BLaER1 treated with 17β-estradiol and CSF1 and Interleukin-3, amounts not matched to agents 10 nM and 100 nM (cell line): ENCODE measurements around the gene MAP10.
A peak's percentile ranks its signal among the peaks of the same experiment; 100 is the strongest.

Experiments
- H3K27ac ChIP-seq, 11 experiments: shearing (Covaris generic); formaldehyde crosslinking; 2 replicates each; pipeline ENCODE4 v1.8.1; 2022
- H3K27me3 ChIP-seq, 11 experiments: shearing (Covaris generic); formaldehyde crosslinking; 2 replicates each; pipeline ENCODE4 v1.8.1; 2022
- H3K36me3 ChIP-seq, 11 experiments: shearing (Covaris generic); formaldehyde crosslinking; 2 replicates each; pipeline ENCODE4 v1.8.1; 2022
- H3K4me1 ChIP-seq, 10 experiments: shearing (Covaris generic); formaldehyde crosslinking; 2 replicates each; pipeline ENCODE4 v1.8.1; 2022
- H3K4me2 ChIP-seq, 11 experiments: shearing (Covaris generic); formaldehyde crosslinking; 2 replicates each; pipeline ENCODE4 v1.8.1; 2022
- H3K4me3 ChIP-seq, 10 experiments: shearing (Covaris generic); formaldehyde crosslinking; 2 replicates each; pipeline ENCODE4 v1.8.1; 2022
- H3K9ac ChIP-seq, 11 experiments: shearing (Covaris generic); formaldehyde crosslinking; 2 replicates each; pipeline ENCODE4 v1.8.1; 2022
- H3K9me3 ChIP-seq, 11 experiments: shearing (Covaris generic); formaldehyde crosslinking; replicated peaks in 1 of 11; 2 replicates each; pipeline ENCODE4 v1.8.1; 2022
- H4K20me1 ChIP-seq, 11 experiments: shearing (Covaris generic); formaldehyde crosslinking; 2 replicates each; pipeline ENCODE4 v1.8.1; 2022
- Cebpa-rat ChIP-seq, 11 experiments: shearing (Covaris generic); IDR thresholded peaks; 2 replicates each; pipeline ENCODE4 v1.8.1; 2022

The MAP10 gene

GRCh38 chr1:232805269-232806185 is at the start of gene MAP10:
Gene MAP10 (plus strand): TSS chr1:232805416. CDS start chr1:232805450, 34 bp downstream.
- peaks cover 18 to 38% (median 27%) of the 10 kb centered on the region in 10 experiments for H3K4me1 ChIP-seq
- TF ChIP-seq Cebpa-rat (IDR thresholded peaks at IDR 0.05) = no peak
- H3K36me3 ChIP-seq = no peaks in the 10 kb centered on the region
- H3K4me3 ChIP-seq = peak within 1 kb of the TSS; percentile 63 to 91 (median 84)
- H4K20me1 ChIP-seq = no peaks in the 10 kb centered on the region
- H3K27ac ChIP-seq = peak within 1 kb of the TSS; percentile 86 to 97 (median 93)
- H3K27me3 ChIP-seq = no peaks in the 10 kb centered on the region
- peaks cover 0 to 8% (median 0%) of the 10 kb centered on the region in 11 experiments; a peak in 2 of 22 replicates for H3K9me3 ChIP-seq
- peak within 1 kb of the TSS; percentile 88 to 96 (median 93) for H3K9ac ChIP-seq
- peak within 1 kb of the TSS; percentile 87 to 98 (median 92) for H3K4me2 ChIP-seq

GRCh38 chr1:232764458-232765251 is 40.6 kb upstream of the MAP10 start:
- H3K27me3 ChIP-seq = no peaks in the 10 kb centered on the region
- no peaks in the 10 kb centered on the region for H3K36me3 ChIP-seq
- peaks cover 10 to 30% (median 14%) of the 10 kb centered on the region in 10 experiments; a peak in 18 of 20 replicates for H3K4me1 ChIP-seq
- no peak overlapping the region for H3K4me2 ChIP-seq
- H3K27ac ChIP-seq = no peak overlapping the region
- H4K20me1 ChIP-seq = no peaks in the 10 kb centered on the region
- no peak for TF ChIP-seq Cebpa-rat (IDR thresholded peaks at IDR 0.05)
- no peak overlapping the region for H3K4me3 ChIP-seq
- no peak overlapping the region for H3K9ac ChIP-seq
- peaks cover 41 to 60% (median 46%) of the 10 kb centered on the region in 11 experiments for H3K9me3 ChIP-seq

GRCh38 chr1:232765542-232765941 is 39.7 kb upstream of the MAP10 start:
- H3K9me3 ChIP-seq = peaks cover 32 to 51% (median 42%) of the 10 kb centered on the region in 11 experiments
- peaks cover 10 to 30% (median 14%) of the 10 kb centered on the region in 10 experiments; a peak in 18 of 20 replicates for H3K4me1 ChIP-seq
- H3K27me3 ChIP-seq = no peaks in the 10 kb centered on the region
- H3K27ac ChIP-seq = no peak overlapping the region
- TF ChIP-seq Cebpa-rat (IDR thresholded peaks at IDR 0.05) = no peak
- H3K9ac ChIP-seq = no peak overlapping the region
- H4K20me1 ChIP-seq = no peaks in the 10 kb centered on the region
- no peaks in the 10 kb centered on the region for H3K36me3 ChIP-seq
- H3K4me2 ChIP-seq = peak overlapping the region in 1 of 11 experiments; percentile 30; a peak in 1 of 22 replicates
- H3K4me3 ChIP-seq = no peak overlapping the region

GRCh38 chr1:232766241-232766890 is 38.9 kb upstream of the MAP10 start:
- H4K20me1 ChIP-seq = no peaks in the 10 kb centered on the region
- peak overlapping the region in 1 of 11 experiments; percentile 40; a peak in 1 of 22 replicates for H3K27ac ChIP-seq
- no peak for TF ChIP-seq Cebpa-rat (IDR thresholded peaks at IDR 0.05)
- no peaks in the 10 kb centered on the region for H3K27me3 ChIP-seq
- H3K36me3 ChIP-seq = no peaks in the 10 kb centered on the region
- peaks cover 28 to 43% (median 35%) of the 10 kb centered on the region in 11 experiments for H3K9me3 ChIP-seq
- H3K4me2 ChIP-seq = peak overlapping the region in 8 of 11 experiments; percentile 13 to 70 (median 40); a peak in 11 of 22 replicates
- no peak overlapping the region for H3K9ac ChIP-seq
- H3K4me1 ChIP-seq = peaks cover 10 to 30% (median 14%) of the 10 kb centered on the region in 10 experiments; a peak in 18 of 20 replicates
- no peak overlapping the region for H3K4me3 ChIP-seq

GRCh38 chr1:232766904-232767303 is 38.3 kb upstream of the MAP10 start:
- no peak for TF ChIP-seq Cebpa-rat (IDR thresholded peaks at IDR 0.05)
- Histone ChIP-seq H3K36me3 (no peaks in the 10 kb centered on the region), H3K4me1 (peaks cover 10 to 30% (median 14%) of the 10 kb centered on the region in 10 experiments; a peak in 18 of 20 replicates), H4K20me1 (no peaks in the 10 kb centered on the region), H3K4me2 (peak overlapping the region in 6 of 11 experiments; percentile 11 to 70 (median 64); a peak in 10 of 22 replicates), H3K27ac (peak overlapping the region in 2 of 11 experiments; percentile 34 to 40; a peak in 3 of 22 replicates), H3K9ac (no peak overlapping the region), H3K27me3 (no peaks in the 10 kb centered on the region), H3K4me3 (no peak overlapping the region), H3K9me3 (peaks cover 27 to 38% (median 31%) of the 10 kb centered on the region in 11 experiments)

GRCh38 chr1:232767305-232768074 is 37.7 kb upstream of the MAP10 start:
- peak overlapping the region in 3 of 11 experiments; percentile 18 to 40 (median 34); a peak in 4 of 22 replicates for H3K27ac ChIP-seq
- no peaks in the 10 kb centered on the region for H3K27me3 ChIP-seq
- peaks cover 23 to 33% (median 26%) of the 10 kb centered on the region in 11 experiments for H3K9me3 ChIP-seq
- H3K36me3 ChIP-seq = no peaks in the 10 kb centered on the region
- no peak for TF ChIP-seq Cebpa-rat (IDR thresholded peaks at IDR 0.05)
- peaks cover 10 to 30% (median 14%) of the 10 kb centered on the region in 10 experiments; a peak in 18 of 20 replicates for H3K4me1 ChIP-seq
- no peak overlapping the region for H3K9ac ChIP-seq
- no peak overlapping the region for H3K4me3 ChIP-seq
- H4K20me1 ChIP-seq = no peaks in the 10 kb centered on the region
- H3K4me2 ChIP-seq = peak overlapping the region in 5 of 11 experiments; percentile 11 to 70 (median 66); a peak in 10 of 22 replicates

- Histone ChIP-seq H3K4me1 (peaks cover 10 to 30% (median 14%) of the 10 kb centered on the region in 10 experiments; a peak in 18 of 20 replicates), H3K4me3 (no peak overlapping the region), H3K4me2 (peak overlapping the region in 1 of 11 experiments; percentile 66; a peak in 1 of 22 replicates)
Measured at GRCh38 chr1:232768793-232769192, 36.4 kb upstream of the MAP10 start.

More at GRCh38 chr1:232768793-232769192, 36.4 kb upstream of the MAP10 start:
- H3K9ac ChIP-seq = no peak overlapping the region
- TF ChIP-seq Cebpa-rat (IDR thresholded peaks at IDR 0.05) = no peak
- no peaks in the 10 kb centered on the region for H4K20me1 ChIP-seq
- H3K27ac ChIP-seq = no peak overlapping the region
- no peaks in the 10 kb centered on the region for H3K36me3 ChIP-seq
- H3K27me3 ChIP-seq = no peaks in the 10 kb centered on the region
- H3K9me3 ChIP-seq = peaks cover 10 to 24% (median 16%) of the 10 kb centered on the region in 11 experiments
